GM18909 (cell line): Measurements from ENCODE around the gene KCNAB2.
"Not testable (repeated sequence)": the region's sequence is repeated elsewhere in the genome, so short reads cannot be mapped to it uniquely, and the experiment has no call there.

Source experiments
- ATAC-seq: cut with Tn5 transposase; IDR thresholded peaks from one replicate; pipeline ENCODE4 v1.9.1; 2021; ENCODE audit warnings: mild to moderate bottlenecking; ENCODE audit not compliant: unreplicated experiment, poor library complexity

KCNAB2 gene

GRCh38 chr1:6051423-6051822, 5.7 kb downstream of the KCNAB2 start:
- no peak for ATAC-seq

GRCh38 chr1:6052543-6053205, 7.0 kb downstream of the KCNAB2 start:
- ATAC-seq: no peak

- no peak for ATAC-seq
These were observed 7.5 kb downstream of the KCNAB2 start for GRCh38 chr1:6053206-6053546.

GRCh38 chr1:6054596-6054995, 8.9 kb downstream of the KCNAB2 start:
- no peak for ATAC-seq

- no peak for ATAC-seq
These were observed 10.9 kb downstream of the KCNAB2 start for GRCh38 chr1:6056572-6056948.

GRCh38 chr1:6057170-6057845, 11.6 kb downstream of the KCNAB2 start:
- ATAC-seq: no peak

GRCh38 chr1:6059866-6060265, 14.2 kb downstream of the KCNAB2 start:
- ATAC-seq: no peak

- no peak for ATAC-seq
These were observed 17.0 kb downstream of the KCNAB2 start for GRCh38 chr1:6062670-6063069.

- ATAC-seq: not testable (repeated sequence)
These were observed 17.9 kb downstream of the KCNAB2 start for GRCh38 chr1:6063532-6064053.

GRCh38 chr1:6065093-6065858, 19.6 kb downstream of the KCNAB2 start:
- ATAC-seq: no peak

GRCh38 chr1:6066680-6067079, 21.0 kb downstream of the KCNAB2 start:
- ATAC-seq: no peak

- no peak for ATAC-seq
These were observed 22.4 kb downstream of the KCNAB2 start for GRCh38 chr1:6068073-6068472.

- no peak for ATAC-seq
These were observed 23.2 kb downstream of the KCNAB2 start for GRCh38 chr1:6068932-6069331.

- ATAC-seq: no peak
These were observed 23.9 kb downstream of the KCNAB2 start for GRCh38 chr1:6069573-6069972.

- ATAC-seq: no peak
These were observed 24.8 kb downstream of the KCNAB2 start for GRCh38 chr1:6070450-6070974.

GRCh38 chr1:6071219-6071618, 25.5 kb downstream of the KCNAB2 start:
- no peak for ATAC-seq

GRCh38 chr1:6072774-6073479, 27.2 kb downstream of the KCNAB2 start:
- no peak for ATAC-seq

GRCh38 chr1:6073480-6074053, 27.9 kb downstream of the KCNAB2 start:
- no peak for ATAC-seq

- ATAC-seq: no peak
These were observed 28.7 kb downstream of the KCNAB2 start for GRCh38 chr1:6074192-6074901.
